ENCODE data around the gene VPREB3.

The VPREB3 gene

GRCh38 chr22:23763579-23763945 is 9.3 kb upstream of the VPREB3 start:
- no peak overlapping the region for H2AFZ ChIP-seq (ENCODE audit: low read depth, low read length, severe bottlenecking)
- H3K9me2 ChIP-seq (replicated peaks; ENCODE audit: insufficient read depth, low read length): no peaks in the 10 kb centered on the region
- no peaks in the 10 kb centered on the region for H3K9me3 ChIP-seq (ENCODE audit: insufficient read depth, low read length)
- peaks cover 7% of the 10 kb centered on the region; the same call in 1 of the 2 replicates for H3F3A ChIP-seq (ENCODE audit: insufficient read depth)
- no peaks in the 10 kb centered on the region for H3K27me3 ChIP-seq (ENCODE audit: low read length)
- TF ChIP-seq EZH2phosphoT487 (conservative IDR thresholded peaks at IDR 0.05; ENCODE audit: low read length) (no peak), CTCF (IDR thresholded peaks at IDR 0.05; ENCODE audit: insufficient read depth, low read length, poor library complexity, severe bottlenecking) (no peak)
- peak overlapping the region; percentile 2 for H3K4me3 ChIP-seq (ENCODE audit: insufficient read depth, low read length, poor library complexity, severe bottlenecking)
- H3K4me2 ChIP-seq (ENCODE audit: low read depth, low read length, poor library complexity, severe bottlenecking): peak overlapping the region; percentile 34
- H3K9ac ChIP-seq (ENCODE audit: low read length): peak overlapping the region; percentile 15; the same call in 1 of the 2 replicates
- peaks cover 5% of the 10 kb centered on the region; the same call in 1 of the 2 replicates for H3K79me2 ChIP-seq (ENCODE audit: insufficient read depth, low read length)
- no peaks in the 10 kb centered on the region for H4K20me1 ChIP-seq (ENCODE audit: low read depth, low read length)
- no peaks in the 10 kb centered on the region for H3K36me3 ChIP-seq (ENCODE audit: low read length)
- H3K27ac ChIP-seq (ENCODE audit: low read depth, low read length): peak overlapping the region; percentile 37

- TF ChIP-seq CTCF (IDR thresholded peaks at IDR 0.05; ENCODE audit: insufficient read depth, low read length, poor library complexity, severe bottlenecking): no peak
- no peak for TF ChIP-seq EZH2phosphoT487 (conservative IDR thresholded peaks at IDR 0.05; ENCODE audit: low read length)
- Histone ChIP-seq H3F3A (ENCODE audit: insufficient read depth) (peaks cover 7% of the 10 kb centered on the region; the same call in 1 of the 2 replicates), H3K9me2 (replicated peaks; ENCODE audit: insufficient read depth, low read length) (no peaks in the 10 kb centered on the region), H3K9me3 (ENCODE audit: insufficient read depth, low read length) (no peaks in the 10 kb centered on the region), H2AFZ (ENCODE audit: low read depth, low read length, severe bottlenecking) (no peak within 1 kb of the TSS), H4K20me1 (ENCODE audit: low read depth, low read length) (no peaks in the 10 kb centered on the region), H3K4me3 (ENCODE audit: insufficient read depth, low read length, poor library complexity, severe bottlenecking) (peak within 1 kb of the TSS; percentile 2), H3K36me3 (ENCODE audit: low read length) (no peaks in the 10 kb centered on the region), H3K27ac (ENCODE audit: low read depth, low read length) (peak within 1 kb of the TSS; percentile 37), H3K27me3 (ENCODE audit: low read length) (no peaks in the 10 kb centered on the region), H3K79me2 (ENCODE audit: insufficient read depth, low read length) (peaks cover 5% of the 10 kb centered on the region; the same call in 1 of the 2 replicates), H3K4me2 (ENCODE audit: low read depth, low read length, poor library complexity, severe bottlenecking) (peak within 1 kb of the TSS; percentile 34), H3K9ac (ENCODE audit: low read length) (peak within 1 kb of the TSS; percentile 15; the same call in 1 of the 2 replicates)
Observed at GRCh38 chr22:23762842-23763578, 8.8 kb upstream of the VPREB3 start, which contains the start of gene C22orf15. Gene C22orf15 (plus strand): TSS chr22:23762990. CDS start chr22:23763307, 317 bp downstream.

GRCh38 chr22:23760056-23760455 is 5.8 kb upstream of the VPREB3 start:
- Histone ChIP-seq H3F3A (ENCODE audit: insufficient read depth) (peaks cover 16% of the 10 kb centered on the region), H3K27me3 (ENCODE audit: low read length) (no peaks in the 10 kb centered on the region), H3K36me3 (ENCODE audit: low read length) (no peaks in the 10 kb centered on the region), H2AFZ (ENCODE audit: low read depth, low read length, severe bottlenecking) (no peak overlapping the region), H3K9me3 (ENCODE audit: insufficient read depth, low read length) (no peaks in the 10 kb centered on the region), H3K79me2 (ENCODE audit: insufficient read depth, low read length) (no peaks in the 10 kb centered on the region), H3K4me2 (ENCODE audit: low read depth, low read length, poor library complexity, severe bottlenecking) (no peak overlapping the region), H4K20me1 (ENCODE audit: low read depth, low read length) (no peaks in the 10 kb centered on the region), H3K9me2 (replicated peaks; ENCODE audit: insufficient read depth, low read length) (no peaks in the 10 kb centered on the region), H3K27ac (ENCODE audit: low read depth, low read length) (no peak overlapping the region), H3K4me3 (ENCODE audit: insufficient read depth, low read length, poor library complexity, severe bottlenecking) (no peak overlapping the region), H3K9ac (ENCODE audit: low read length) (no peak overlapping the region)
- TF ChIP-seq CTCF (IDR thresholded peaks at IDR 0.05; ENCODE audit: insufficient read depth, low read length, poor library complexity, severe bottlenecking) (no peak), EZH2phosphoT487 (conservative IDR thresholded peaks at IDR 0.05; ENCODE audit: low read length) (no peak)
